ENCODE data around the gene TMEM132C. TPM values are rescaled to one million over a fixed set of nuclear protein-coding genes. Genes with fewer than 3 reads are reported as not detected.

TMEM132C gene
- total and polyA plus RNA-seq, 4 donors, result 0.05 to 0.08 (median 0.05) TPM; not detected in 1

DNA sequence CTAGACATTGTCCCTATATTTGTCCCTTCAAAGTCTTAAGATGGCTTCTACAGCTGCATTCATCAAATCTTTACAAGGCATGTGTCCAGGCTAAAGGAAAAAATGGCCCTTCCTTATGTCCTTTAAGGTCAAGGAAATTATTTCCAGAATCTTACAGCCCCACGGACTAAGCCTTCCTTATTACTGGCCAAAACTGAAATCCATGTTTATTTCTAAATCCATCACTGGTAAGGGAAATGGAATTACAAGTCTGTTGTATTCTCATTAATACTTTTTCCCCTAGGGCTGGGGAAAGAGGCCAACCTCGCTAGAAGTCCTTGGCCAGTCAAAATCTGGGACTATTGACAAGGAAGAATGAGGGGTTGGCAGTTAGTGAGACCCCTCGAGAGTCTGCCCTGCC is 252.5 kb downstream of the TMEM132C start:
- Histone ChIP-seq H3K4me3 (ENCODE audit: low read depth in 1 of 3, low read length in 3 of 3) (no peak overlapping the region), H3K36me3 (ENCODE audit: control insufficient read depth in 4 of 4, insufficient read depth in 3 of 4, low read depth in 1 of 4, low read length in 3 of 4) (no peaks in the 10 kb centered on the region), H3K9ac (ENCODE audit: low read depth in 1 of 2, low read length in 2 of 2) (no peak overlapping the region), H3K27ac (ENCODE audit: low read depth in 1 of 2, low read length in 2 of 2) (no peak overlapping the region), H3K27me3 (ENCODE audit: control insufficient read depth in 4 of 4, insufficient read depth in 4 of 4, low read length in 3 of 4) (no peaks in the 10 kb centered on the region), H3K9me3 (ENCODE audit: control insufficient read depth in 4 of 4, low read length in 3 of 4) (peaks cover 0 to 7% (median 3%) of the 10 kb centered on the region in 4 donors), H3K4me1 (ENCODE audit: control insufficient read depth in 4 of 4, insufficient read depth in 4 of 4, low read length in 3 of 4) (no peaks in the 10 kb centered on the region)
- no peak for DNase-seq (ENCODE audit: low spot score)
- 40% methylated on average over 3 of the region's 3 CpGs for WGBS
- TF ChIP-seq RXRA (IDR thresholded peaks at IDR 0.05) (no peak), CTCF (IDR thresholded peaks at IDR 0.05; ENCODE audit: low read depth, low read length, missing input control) (no peak), HNF4A (conservative IDR thresholded peaks at IDR 0.05) (no peak), ZBTB33 (IDR thresholded peaks at IDR 0.05) (no peak), RAD21 (IDR thresholded peaks at IDR 0.05) (no peak), TAF1 (conservative IDR thresholded peaks at IDR 0.05) (no peak), FOXA1 (IDR thresholded peaks at IDR 0.05) (no peak), SP1 (IDR thresholded peaks at IDR 0.05) (no peak), JUND (IDR thresholded peaks at IDR 0.05) (no peak), HNF4G (IDR thresholded peaks at IDR 0.05) (no peak), FOXA2 (IDR thresholded peaks at IDR 0.05) (no peak), GABPA (IDR thresholded peaks at IDR 0.05 in 1 of 2, conservative IDR thresholded peaks at IDR 0.05 in 1 of 2) (no peak), ATF3 (IDR thresholded peaks at IDR 0.05) (no peak), NR2F2 (IDR thresholded peaks at IDR 0.05) (no peak), YY1 (IDR thresholded peaks at IDR 0.05) (no peak), EGR1 (IDR thresholded peaks at IDR 0.05; ENCODE audit: low read depth in 2 of 2) (no peak)
- TF ChIP-seq, protein P1, sequence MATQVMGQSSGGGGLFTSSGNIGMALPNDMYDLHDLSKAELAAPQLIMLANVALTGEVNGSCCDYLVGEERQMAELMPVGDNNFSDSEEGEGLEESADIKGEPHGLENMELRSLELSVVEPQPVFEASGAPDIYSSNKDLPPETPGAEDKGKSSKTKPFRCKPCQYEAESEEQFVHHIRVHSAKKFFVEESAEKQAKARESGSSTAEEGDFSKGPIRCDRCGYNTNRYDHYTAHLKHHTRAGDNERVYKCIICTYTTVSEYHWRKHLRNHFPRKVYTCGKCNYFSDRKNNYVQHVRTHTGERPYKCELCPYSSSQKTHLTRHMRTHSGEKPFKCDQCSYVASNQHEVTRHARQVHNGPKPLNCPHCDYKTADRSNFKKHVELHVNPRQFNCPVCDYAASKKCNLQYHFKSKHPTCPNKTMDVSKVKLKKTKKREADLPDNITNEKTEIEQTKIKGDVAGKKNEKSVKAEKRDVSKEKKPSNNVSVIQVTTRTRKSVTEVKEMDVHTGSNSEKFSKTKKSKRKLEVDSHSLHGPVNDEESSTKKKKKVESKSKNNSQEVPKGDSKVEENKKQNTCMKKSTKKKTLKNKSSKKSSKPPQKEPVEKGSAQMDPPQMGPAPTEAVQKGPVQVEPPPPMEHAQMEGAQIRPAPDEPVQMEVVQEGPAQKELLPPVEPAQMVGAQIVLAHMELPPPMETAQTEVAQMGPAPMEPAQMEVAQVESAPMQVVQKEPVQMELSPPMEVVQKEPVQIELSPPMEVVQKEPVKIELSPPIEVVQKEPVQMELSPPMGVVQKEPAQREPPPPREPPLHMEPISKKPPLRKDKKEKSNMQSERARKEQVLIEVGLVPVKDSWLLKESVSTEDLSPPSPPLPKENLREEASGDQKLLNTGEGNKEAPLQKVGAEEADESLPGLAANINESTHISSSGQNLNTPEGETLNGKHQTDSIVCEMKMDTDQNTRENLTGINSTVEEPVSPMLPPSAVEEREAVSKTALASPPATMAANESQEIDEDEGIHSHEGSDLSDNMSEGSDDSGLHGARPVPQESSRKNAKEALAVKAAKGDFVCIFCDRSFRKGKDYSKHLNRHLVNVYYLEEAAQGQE (IDR thresholded peaks at IDR 0.05), result no peak
- TF ChIP-seq, protein P2, sequence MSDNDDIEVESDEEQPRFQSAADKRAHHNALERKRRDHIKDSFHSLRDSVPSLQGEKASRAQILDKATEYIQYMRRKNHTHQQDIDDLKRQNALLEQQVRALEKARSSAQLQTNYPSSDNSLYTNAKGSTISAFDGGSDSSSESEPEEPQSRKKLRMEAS (IDR thresholded peaks at IDR 0.05), result no peak

Data from liver (tissue), 9 donors.